Measurements from ENCODE around the gene VPS4A.

Gene VPS4A

DNA sequence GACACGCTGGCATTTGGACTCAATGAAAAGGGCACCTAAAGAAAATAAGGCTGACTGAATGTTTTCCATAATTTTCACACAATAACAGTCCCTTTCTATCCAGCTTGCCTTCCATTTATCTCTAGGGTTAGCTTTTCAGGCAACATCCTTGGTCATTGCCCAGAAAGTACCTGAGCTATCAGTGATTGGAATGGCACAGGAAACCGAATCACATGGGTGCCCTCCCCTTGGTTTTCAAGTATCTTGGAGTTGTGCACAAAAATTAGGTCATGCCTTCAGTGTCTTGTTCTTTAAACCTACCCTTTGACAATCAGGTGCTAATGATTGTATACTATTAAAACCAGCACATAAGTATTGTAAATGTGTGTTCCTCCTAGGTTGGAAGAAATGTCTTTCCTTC is 3.3 kb upstream of the VPS4A start:
- no peak for DNase-seq

DNA sequence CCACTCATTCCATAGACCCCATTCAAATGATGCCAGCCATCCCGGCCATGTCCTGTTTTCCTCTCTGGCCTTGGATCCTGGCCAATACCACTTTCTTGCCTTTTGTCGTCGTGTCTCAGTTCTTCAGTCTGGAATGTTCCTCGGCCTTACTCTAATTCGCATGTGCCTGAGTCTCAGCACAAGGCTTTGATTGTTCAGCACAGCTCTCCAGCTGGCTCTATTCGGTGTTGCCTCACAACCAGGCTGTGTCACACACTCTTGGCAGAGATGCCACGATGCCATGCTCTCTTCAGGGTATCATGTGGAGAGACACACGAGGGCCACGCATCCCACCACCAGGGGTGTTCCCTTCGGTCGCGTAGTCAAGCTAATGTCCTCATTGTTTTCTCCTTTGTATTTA is 1.8 kb upstream of the VPS4A start:
- DNase-seq = no peak

DNA sequence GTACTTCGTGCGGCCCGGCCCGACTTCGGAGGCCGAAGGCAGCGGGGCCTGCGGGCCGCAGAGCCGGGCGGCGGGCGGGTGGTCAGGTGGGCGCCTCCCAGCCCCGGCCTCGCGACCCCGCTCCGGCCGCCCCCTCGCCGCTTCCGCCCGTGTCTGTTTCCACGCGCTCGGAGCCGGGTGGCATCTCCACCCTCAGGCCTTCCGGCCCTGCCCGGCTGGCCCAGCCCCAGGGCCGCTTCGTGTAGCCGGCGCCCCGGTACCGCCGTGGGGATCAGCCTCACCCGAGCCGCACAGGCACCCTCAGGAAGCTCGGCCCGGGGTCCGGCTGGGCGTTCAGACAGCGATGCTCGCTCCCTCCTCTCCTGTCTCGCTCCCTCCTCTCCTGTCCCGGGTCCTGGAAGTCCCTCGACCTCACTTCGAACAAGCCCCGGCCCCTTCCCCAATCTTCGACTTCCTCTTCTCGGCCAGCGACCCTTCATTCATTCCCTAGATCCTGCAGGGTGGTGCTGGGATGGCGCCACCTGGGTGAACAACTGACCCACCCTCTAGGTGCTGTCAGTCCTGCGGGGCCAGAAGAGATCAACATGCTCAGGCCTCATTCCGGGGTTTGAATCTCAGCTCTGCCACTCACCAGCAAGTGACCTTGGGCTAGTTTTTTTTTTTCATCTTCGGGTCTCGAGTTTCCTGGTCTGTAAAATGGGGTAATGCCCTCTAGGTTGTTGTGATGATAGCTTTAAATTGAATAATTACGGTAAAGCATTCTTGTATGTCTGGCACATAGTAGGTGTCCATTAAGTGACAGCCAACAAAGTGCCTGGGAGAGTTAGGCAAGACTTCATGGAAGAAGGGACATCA is 610 bp downstream of the VPS4A start:
- no peak for DNase-seq

DNA sequence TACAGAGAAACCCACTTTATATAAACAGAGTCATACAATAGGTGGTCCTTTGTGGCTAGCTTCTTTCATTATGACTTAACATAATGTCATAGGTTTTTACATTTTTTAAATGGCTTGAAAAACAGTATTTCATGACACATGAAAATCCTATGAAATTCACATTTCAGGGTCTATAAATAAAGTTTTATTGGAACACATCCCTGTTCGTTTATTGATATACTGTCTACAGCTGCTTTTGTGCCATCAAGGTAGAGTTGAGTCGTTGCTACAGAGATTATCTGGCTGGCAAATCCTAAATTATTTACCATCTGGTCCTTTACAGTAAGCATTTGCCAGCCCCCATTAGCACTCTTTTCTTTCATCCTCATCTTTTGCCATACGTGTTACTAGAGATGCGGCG is 2.3 kb downstream of the VPS4A start:
- no peak for DNase-seq

DNA sequence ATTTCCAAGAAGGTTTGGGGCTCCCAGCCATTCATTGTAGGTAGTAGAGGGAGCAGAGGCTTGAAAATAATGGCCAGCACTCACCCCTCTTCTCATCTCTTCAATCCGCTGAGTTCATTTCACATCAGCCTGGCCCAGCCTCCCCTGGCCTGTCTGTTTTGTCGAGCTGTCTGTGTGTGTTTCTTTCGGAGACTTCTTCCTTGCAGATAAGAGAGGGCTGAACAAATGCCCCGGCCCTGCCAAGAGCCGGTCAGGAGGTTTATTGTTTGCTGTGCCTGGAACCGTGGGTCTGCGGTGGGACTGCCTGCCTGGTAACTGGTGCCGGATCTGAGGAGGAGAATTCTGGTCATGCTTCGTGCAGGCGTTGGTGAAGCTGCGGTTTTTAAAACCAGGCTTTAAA is 3.4 kb downstream of the VPS4A start:
- no peak for DNase-seq

DNA sequence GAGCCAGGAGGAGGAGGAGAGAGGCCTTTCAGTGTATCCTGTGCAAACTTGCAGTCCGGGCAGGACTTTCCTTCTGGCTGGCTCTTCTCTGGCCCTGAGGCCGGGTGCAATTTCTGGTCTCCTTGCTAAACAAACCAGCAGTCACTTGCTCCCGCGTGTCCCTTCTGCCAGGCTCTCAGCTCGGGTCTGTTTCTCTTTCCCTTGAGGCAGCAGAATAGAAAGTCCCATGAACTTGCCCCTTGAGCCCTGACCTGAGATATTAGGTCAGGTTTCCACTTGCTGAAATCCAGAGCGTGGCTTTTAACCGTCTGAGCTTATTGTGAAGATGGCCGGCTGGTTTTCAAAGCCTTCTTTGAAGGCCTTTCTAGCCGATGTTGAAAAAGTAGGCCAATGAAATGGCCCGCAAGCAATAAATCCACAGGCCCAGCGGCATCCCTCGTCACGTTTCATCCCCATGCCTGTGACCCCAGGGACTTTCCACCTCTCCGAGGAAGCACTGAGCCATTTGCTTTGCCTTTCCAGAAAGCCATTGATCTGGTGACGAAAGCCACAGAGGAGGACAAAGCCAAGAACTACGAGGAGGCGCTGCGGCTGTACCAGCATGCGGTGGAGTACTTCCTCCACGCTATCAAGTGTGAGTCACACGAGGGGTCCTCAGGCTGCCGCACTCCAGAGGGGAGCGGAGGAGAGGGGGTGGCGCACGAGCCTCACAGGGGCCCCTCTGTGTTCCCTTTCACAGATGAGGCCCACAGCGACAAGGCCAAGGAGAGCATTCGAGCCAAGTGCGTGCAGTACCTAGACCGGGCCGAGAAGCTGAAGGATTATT is 4.5 kb downstream of the VPS4A start:
- no peak for DNase-seq

DNA sequence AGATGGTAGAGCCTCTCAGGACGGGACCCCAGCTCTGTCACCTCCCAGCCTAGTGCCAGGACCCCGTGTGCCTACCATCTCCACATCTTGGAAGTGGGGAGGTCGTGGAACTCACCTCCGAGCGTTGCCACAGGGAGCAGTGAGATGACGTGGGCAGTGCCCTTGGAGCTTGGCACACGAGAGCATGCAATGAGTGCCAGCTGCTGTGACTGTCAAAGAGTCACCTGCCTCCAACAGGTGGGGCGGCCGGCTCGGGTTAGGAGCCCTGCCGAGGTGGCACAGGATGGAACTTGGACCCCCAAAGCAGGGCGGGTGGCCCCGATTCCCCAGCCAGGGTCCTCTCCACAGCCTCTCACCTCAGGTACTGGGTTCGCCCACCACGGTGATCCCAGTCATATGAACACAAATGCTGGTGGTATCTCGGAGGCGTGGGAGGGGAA is 5.5 kb downstream of the VPS4A start:
- DNase-seq = no peak

DNA sequence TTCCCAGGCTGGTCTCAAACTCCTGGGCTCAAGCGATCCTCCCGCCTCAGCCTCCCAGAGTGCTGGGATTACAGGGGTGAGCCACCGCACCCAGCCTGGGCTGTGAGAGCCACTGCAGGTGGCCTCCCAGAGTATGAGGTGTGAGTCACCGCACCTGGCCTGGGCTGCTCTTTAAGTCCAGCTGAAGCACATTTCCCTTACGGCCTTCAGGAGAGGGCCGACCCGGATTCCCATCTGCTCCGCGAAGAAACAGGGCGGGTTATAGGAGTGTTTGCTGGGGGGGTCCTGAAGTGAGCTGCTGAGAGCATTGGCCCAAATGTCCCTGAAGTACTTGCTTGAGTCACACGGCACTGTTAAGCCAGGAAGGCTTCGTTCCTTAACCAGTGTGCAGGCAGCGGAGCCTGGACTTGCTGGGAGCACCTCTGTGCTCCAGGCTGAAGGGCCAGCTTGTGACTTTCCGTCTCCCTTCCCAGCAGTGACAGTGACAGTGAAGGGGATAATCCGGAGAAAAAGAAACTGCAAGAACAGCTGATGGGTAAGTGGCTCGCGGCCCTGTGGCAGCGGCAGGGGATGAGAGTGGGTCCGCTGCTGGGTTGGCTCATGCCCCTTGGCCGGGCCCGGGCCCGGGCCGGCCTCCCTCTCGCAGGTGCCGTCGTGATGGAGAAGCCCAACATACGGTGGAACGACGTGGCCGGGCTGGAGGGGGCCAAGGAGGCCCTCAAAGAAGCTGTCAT is 7.2 kb downstream of the VPS4A start:
- DNase-seq = no peak

DNA sequence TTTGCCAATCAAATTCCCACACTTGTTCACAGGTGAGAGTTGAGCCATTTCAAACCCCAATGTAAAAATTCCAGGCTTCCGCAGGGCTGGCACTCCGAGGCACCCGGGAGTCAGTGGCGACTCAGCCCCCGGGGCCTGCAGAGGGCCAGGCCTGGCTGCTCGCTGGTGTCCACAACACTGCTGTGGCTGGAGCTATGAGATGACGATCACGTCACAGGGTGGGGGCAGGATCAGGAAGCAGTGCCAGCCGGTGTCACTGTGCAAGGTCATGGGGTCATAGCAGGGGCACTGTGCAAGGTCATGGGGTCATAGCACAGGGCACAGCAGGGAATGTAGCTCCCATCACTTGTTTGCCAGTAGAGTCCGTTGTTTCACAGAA is 7.8 kb downstream of the VPS4A start:
- DNase-seq = no peak

DNA sequence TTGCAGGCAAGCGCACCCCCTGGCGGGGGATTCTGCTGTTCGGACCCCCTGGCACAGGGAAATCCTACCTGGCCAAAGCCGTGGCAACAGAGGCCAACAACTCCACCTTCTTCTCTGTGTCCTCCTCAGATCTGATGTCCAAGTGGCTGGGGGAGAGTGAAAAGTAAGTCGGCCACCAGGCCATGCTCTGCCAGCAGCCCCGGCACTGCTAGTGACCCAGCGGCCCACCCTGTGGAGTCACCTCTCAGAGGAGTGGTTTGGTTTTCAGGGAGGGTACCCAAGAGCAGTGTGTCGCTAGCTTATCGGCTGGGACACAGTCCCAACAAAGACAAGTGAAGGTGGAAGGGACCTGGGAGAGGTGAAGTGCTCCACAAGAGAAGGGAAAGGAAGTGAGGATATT is 8.2 kb downstream of the VPS4A start:
- DNase-seq = no peak

DNA sequence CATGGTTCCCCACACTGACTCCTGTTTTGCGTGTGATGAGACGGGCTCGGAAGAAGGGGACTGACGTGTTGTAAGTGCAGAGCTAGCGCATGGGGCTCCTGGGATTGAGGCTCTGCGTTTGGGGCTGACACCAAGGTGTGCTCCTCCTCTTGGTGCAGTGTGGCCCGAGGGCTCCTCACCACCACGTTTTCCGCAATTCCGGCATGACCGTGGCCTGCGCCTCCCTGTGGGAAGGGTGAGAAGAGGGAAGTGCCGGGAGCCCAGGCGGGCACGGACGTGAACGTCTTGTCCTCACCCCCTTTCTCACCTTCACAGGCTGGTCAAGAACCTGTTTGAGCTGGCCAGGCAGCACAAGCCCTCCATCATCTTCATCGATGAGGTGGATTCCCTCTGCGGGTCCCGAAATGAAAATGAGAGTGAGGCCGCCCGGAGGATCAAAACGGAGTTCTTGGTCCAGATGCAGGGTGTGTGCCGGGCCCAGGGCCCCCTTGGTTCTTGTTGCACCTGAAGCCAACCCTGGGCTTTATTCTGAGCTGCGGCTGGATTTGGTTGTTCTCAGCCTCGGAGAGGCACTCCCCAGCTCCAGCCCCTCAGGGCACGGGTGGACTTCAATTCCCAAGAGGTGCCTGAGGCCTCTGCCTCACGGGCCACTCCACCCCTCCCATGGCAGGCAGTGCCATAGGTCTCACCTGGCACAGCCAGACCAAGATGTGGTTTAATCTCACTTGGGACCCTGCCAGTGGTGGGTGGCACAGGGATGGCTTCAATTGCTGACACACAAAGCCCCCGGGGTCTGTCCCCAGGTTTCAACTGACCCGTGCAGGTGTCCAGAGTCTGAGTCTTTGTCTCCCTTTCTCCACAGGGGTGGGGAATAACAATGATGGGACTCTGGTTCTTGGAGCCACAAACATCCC is 8.9 kb downstream of the VPS4A start:
- DNase-seq = no peak

DNA sequence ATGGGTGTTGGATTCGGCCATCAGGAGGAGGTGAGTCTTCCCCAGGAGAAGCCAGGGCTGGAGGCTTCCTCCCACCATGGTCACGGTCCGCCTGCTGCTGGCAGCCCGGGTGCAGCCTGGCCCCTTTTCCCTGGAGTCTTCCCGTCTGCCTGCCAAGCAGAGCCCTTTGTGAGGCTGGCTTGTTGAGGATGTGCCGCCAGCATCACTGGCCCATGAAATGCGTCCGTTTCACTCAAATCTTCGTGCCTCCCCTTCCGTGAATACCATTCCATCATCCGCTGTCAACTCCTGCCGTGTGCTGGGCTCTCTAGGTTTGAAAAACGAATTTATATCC is 9.6 kb downstream of the VPS4A start:
- no peak for DNase-seq

DNA sequence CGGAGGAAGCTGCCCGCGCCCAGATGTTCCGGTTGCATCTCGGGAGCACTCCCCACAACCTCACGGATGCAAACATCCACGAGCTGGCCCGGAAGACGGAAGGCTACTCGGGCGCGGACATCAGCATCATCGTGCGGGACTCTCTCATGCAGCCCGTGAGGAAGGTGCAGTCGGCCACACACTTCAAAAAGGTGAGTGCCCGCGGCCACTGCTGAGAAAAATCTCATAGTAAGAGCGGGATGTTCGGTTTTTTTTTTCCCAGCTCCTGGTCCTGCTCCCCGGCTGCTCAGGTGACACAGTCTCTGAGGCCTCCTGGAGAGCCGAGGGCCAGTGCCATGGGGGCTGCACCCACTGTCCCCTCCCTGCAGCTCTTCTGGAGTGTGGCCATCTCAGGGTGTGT is 9.9 kb downstream of the VPS4A start:
- DNase-seq = no peak

DNA sequence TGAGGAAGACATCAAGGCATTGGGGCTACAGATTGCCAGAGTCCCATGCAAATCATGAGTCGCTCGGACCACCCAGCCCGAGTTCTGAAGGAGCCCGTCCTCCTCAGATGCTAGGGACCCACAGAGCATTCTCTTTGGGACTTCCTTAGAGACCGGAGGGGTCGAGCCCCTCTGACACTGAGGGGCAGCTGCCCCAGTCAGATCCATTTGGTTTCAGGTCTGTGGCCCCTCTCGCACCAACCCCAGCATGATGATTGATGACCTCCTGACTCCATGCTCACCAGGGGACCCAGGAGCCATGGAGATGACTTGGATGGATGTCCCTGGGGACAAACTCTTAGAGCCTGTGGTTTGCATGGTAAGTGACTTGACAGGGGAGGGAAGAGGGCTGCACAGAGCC is 11.2 kb downstream of the VPS4A start:
- DNase-seq = no peak

DNA sequence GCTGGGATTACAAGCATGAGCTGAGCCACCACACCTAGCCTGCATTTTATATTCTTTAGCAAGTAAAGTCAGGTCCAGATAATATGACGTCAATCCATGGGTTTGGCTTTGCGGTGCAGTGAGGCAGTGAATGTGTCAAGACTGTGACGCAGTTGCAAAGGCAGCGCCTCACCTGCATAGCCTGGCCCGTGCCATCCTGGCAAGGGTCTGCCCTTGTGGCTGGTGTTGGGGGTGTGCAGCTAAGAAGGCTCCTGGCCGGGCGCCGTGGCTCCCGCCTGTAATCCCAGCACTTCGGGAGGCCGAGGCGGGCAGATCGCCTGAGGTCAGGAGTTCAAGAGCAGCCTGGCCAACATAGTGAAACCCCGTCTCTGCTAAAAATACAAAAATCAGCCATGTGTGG is 12.3 kb downstream of the VPS4A start:
- no peak for DNase-seq

DNA sequence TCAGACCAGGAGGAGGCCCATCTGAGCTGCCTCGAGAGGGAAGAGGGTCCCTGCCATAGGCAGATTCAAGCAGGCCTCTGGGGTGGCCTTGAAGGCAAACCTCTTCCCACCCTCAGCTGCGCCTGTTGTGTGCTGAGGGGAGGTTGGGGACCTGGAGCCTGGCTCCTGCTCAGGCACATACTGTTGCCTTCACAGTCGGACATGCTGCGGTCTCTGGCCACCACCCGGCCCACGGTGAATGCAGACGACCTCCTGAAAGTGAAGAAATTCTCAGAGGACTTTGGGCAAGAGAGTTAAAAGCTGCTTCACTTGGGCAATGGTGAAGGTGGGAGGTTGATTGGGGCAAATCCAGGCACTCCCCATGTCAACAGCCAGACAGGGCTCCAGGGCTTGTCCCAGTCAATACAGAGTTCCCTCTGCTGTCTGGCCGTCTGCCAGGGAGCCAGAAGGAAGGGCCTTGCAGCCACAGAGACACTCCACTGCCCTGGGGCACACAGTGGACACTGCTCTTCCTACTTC is 12.9 kb downstream of the VPS4A start:
- DNase-seq = no peak

DNA sequence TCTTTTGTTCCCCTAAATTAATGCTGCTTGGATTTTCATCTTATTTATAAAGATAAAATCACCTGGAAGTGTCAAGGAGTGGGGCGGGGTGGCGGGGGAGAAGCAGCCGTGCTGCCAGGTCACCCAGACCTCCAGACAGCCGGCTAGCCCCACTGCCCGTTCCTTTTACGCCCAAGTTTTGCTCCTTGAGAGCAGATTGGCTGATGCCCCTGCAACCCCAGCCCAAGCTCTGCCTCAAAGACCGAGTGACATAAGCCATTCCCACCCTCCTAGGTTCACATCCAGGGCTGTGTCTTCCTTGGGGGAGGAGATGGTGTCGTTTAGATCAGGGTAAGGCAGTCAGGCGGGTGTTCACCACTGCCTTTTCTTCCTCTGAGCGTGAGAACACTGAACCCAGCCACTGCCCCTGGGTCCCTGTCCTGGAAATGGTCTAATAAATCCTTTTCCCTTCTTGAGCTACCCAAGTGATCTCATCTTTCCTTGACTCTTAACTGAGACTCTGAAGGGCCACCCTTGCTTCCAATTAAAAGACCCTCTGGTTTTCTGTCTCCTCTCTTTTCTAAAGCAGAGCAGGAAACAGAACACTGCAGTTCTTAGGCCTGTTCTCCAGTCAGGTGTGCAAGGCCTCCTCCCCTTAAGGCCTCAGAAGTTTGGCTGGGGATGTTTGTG is 13.6 kb downstream of the VPS4A start:
- DNase-seq = no peak

DNA sequence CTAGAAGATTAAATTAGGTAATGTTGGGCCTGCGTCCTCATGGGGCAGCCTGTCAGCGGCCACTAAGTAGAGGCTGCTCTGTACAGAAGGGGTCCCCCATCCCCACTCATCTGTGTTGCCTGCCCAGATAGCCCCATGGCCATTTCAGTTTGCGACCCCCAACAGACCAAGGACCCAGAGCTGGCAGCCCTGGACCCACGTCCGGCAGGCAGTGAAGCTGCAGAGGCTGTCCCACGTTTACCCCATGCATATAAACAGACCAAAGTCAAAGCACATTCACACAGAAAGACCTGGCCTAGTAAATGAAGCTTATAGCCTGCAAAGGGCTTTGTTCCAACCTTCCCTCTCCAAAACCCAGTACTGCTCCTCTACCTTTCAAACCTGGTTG is 14.6 kb downstream of the VPS4A start:
- DNase-seq = no peak

DNA sequence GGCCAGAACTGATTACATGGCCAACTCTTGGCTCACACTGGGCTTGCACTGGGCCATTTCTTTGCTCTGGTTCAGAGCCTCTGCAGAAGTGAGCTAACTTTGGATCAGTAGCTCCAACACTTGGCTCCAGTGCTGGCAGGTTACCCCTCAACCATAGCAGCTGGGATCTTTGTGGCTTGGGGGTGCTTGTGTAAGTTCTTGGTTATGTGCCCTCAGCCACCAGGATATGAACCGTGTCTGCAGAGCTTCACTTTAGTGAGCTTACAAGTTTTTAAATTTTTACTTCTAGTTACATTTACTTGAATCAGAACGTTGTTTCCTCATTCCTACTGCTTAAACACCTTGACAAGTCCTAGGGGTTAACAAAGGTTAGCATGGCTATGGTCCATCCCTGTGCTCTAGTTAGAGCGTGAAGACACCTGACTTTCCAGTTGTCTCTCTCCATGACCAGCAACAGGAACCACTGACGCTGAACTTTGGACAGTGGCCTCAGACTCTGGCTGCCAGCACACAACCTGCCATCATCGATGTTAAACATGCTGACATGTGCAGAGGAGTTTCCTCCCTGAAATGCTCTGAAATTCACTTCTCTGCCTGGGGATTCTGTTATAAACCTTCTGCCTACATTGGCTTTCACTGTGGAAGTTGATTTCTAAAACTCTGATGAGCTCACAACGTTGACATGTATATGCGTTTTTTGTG is 15.2 kb downstream of the VPS4A start:
- DNase-seq = no peak

DNA sequence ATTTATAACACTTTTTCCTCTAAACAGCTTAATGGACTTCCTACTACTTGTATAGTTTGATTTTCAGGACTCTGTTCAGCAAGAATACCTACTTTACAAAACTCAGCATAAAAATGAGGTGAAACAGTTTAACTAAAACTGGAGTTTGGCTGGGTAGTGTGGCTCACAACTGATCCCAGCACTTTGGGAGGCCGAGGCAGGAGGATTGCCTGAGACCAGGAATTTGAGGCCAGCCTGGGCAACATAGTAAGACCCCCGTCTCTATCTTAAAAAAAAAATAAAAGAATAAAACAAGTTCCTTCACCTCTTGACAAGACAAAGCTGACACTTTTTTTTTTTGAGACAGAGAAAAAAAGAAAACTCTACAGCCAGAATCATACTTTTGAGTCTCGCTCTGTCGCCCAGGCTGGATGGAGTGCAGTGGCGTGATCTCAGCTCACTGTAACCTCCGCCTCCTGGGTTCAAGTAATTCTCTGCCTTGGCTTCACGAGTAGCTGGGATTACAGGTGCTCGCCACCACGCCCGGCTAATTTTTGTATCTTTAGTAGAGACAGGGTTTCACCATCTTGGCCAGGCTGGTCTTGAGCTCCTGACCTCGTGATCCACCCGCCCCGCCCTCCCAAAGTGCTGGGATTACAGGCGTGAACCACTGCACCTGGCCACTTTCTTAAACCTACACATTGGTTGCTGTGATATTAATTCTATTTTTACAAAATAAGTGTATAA is 16.6 kb downstream of the VPS4A start:
- DNase-seq = no peak

All from NCI-H2227 treated with DMSO at 0.1 percent for 48 hours (cell line).